Chondrocyte (in vitro differentiated cells): Measurements from ENCODE around the gene SERINC5. TPM values are rescaled to one million over a fixed set of nuclear protein-coding genes. Genes with fewer than 3 reads are reported as not detected.

Experiments
- DNase-seq: peaks from one replicate; pipeline ENCODE4 v3.0.0; 2021; ENCODE audit warnings: mixed read lengths, low spot score
- H3K27ac Mint-ChIP-seq: one replicate; pipeline ENCODE4 v1.8.0; 2021; ENCODE audit warnings: mild to moderate bottlenecking, moderate library complexity, mixed read lengths; ENCODE audit not compliant: unreplicated experiment
- H3K27me3 Mint-ChIP-seq: 2 replicates; pipeline ENCODE4 v1.8.0; 2021; ENCODE audit warnings: low read depth, mixed read lengths
- H3K36me3 Mint-ChIP-seq: 2 replicates; pipeline ENCODE4 v1.8.0; 2021; ENCODE audit warnings: low read depth, mixed read lengths
- H3K4me1 Mint-ChIP-seq: 2 replicates; pipeline ENCODE4 v1.8.0; 2021; ENCODE audit warnings: low read depth, mild to moderate bottlenecking, mixed read lengths
- H3K4me3 Mint-ChIP-seq: one replicate; pipeline ENCODE4 v1.8.0; 2021; ENCODE audit warnings: mild to moderate bottlenecking, moderate library complexity, mixed read lengths; ENCODE audit not compliant: unreplicated experiment
- H3K9me3 Mint-ChIP-seq: 2 replicates; pipeline ENCODE4 v1.8.0; 2021; ENCODE audit warnings: low read depth, mixed read lengths
- CTCF ChIP-seq: fragments of 200-600 bp; sonication (generic); IDR thresholded peaks from 2 replicates; pipeline ENCODE4 v1.5.0; 2021; ENCODE audit warnings: antibody characterized with exemption, mild to moderate bottlenecking, moderate library complexity
- total RNA-seq: library from RNA; stranded (reverse); gene quantifications from 3 replicates; pipeline ENCODE4 v1.2.1, GENCODE V29; 2021

SERINC5 gene
- total RNA-seq, 1 donor from 2014 or later: 41.5 TPM

DNA sequence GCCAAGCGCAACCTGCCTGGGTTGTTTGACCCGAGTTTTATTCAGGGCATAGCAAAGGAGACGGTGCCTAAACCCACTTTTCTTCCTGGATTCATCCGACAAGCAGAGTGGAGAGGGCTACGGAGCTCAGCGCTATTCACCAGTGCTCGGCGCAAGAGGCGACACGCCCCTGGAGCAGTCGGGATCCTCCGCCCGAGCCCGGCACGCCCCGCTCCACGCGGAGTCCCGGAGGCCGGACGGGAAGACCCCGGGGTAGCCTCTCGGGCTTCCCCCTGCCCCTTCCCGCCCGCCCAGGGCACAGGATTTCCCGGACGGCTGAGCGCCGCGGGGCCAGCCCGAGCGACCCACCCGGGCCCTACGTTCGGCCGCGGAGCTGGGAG is 427 bp downstream of the SERINC5 start:
- H3K4me3 Mint-ChIP-seq: peak overlapping the region; percentile 85
- TF ChIP-seq CTCF: no peak
- H3K27me3 Mint-ChIP-seq: no peaks in the 10 kb centered on the region
- no peaks in the 10 kb centered on the region for H3K9me3 Mint-ChIP-seq
- H3K27ac Mint-ChIP-seq: peak overlapping the region; percentile 90
- peaks cover 45% of the 10 kb centered on the region for H3K4me1 Mint-ChIP-seq
- DNase-seq: peak; percentile 93
- H3K36me3 Mint-ChIP-seq: no peaks in the 10 kb centered on the region

DNA sequence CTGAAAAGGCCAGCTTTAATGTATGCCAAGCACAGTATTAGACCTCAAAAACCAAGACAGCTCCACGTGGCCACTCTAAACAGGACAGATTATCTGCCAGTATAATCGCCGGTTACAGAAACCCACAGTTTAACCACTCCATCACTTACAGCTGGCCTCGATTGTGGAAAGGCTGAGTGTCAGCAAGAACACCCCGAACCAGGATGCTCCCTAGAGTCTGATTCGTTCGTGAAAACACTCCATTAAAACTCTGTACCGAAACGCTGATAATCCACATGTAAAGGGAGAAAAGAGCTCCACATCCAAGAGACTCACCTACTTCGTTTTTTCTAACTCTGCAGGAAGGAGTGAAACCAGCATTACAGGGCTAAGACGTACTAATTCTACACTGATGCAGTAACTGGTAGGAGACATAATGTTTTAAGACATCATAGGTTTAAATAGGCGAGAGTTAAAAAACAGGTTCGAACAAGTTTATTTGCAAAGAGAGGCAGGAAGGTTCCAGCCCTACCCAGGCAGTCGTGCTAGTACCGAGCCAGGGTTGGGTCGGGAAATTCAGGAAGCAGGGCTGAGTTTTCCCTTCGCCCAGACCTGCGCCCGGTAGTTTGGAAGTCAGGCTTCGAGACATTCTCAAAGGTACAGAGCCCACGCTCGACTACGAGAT is 949 bp downstream of the SERINC5 start:
- Mint-ChIP-seq H3K4me3 (peak overlapping the region; percentile 71), H3K4me1 (peaks cover 48% of the 10 kb centered on the region), H3K27me3 (no peaks in the 10 kb centered on the region), H3K27ac (peak overlapping the region; percentile 90), H3K9me3 (no peaks in the 10 kb centered on the region), H3K36me3 (no peaks in the 10 kb centered on the region)
- TF ChIP-seq CTCF: no peak
- no peak for DNase-seq

GRCh38 chr5:80251636-80252035 is 4.2 kb downstream of the SERINC5 start:
- no peaks in the 10 kb centered on the region for H3K36me3 Mint-ChIP-seq
- DNase-seq: no peak
- no peak for TF ChIP-seq CTCF
- H3K27ac Mint-ChIP-seq: no peak overlapping the region
- H3K27me3 Mint-ChIP-seq: no peaks in the 10 kb centered on the region
- H3K4me3 Mint-ChIP-seq: no peak overlapping the region
- peaks cover 59% of the 10 kb centered on the region for H3K4me1 Mint-ChIP-seq
- H3K9me3 Mint-ChIP-seq: no peaks in the 10 kb centered on the region

GRCh38 chr5:80250801-80251200 is 5.0 kb downstream of the SERINC5 start:
- Mint-ChIP-seq H3K36me3 (no peaks in the 10 kb centered on the region), H3K4me3 (no peak overlapping the region), H3K27me3 (no peaks in the 10 kb centered on the region), H3K4me1 (peaks cover 62% of the 10 kb centered on the region), H3K27ac (no peak overlapping the region), H3K9me3 (no peaks in the 10 kb centered on the region)
- no peak for TF ChIP-seq CTCF
- DNase-seq: no peak

DNA sequence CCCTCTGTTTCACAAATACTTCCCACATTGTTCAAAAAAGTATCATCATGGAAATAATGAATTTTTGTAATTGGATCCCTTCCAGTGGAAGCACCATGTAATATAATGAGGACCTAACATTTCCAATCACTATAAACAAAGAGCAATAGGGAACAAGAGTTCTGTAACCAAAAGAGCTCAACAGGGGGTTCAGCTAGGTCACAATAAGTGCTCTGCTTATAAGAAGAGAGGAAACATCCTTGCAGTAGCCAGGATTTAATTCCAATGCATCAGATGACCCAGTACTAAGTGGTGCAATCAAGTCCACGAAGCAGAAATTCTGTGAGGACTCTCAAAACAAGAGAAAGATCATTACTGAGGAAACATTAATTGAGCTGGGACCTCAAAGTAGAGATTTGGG is 5.9 kb downstream of the SERINC5 start:
- H3K4me1 Mint-ChIP-seq: peaks cover 68% of the 10 kb centered on the region
- H3K27me3 Mint-ChIP-seq: no peaks in the 10 kb centered on the region
- H3K36me3 Mint-ChIP-seq: no peaks in the 10 kb centered on the region
- H3K27ac Mint-ChIP-seq: peak overlapping the region; percentile 3
- no peak overlapping the region for H3K4me3 Mint-ChIP-seq
- no peak for DNase-seq
- TF ChIP-seq CTCF: no peak
- H3K9me3 Mint-ChIP-seq: no peaks in the 10 kb centered on the region
